ENCODE results near the gene CMTM2. TPM values are rescaled to one million over a fixed set of nuclear protein-coding genes. Genes with fewer than 3 reads are reported as not detected.

The CMTM2 gene
- total and polyA plus RNA-seq, 2 donors (not counting 1 experiment from before 2014, with no cell fraction given) = not detected

- 96% methylated on average over 3 of the region's 4 CpGs for WGBS (ENCODE audit: insufficient coverage)
- no peaks in the 10 kb centered on the region for H3K36me3 ChIP-seq (replicated peaks in 1 of 2; ENCODE audit: control extremely low read depth in 1 of 2, control insufficient read depth in 1 of 2, extremely low read depth in 1 of 2, insufficient read depth in 2 of 2, low read length in 1 of 2)
- POLR2A ChIA-PET = interaction anchor here (1.3 kb wide), 1 partner anchor 57 kb away, joined by 7 read pairs; no protein-coding TSS in a partner anchor
Observed at GRCh38 chr16:66580605-66581209, 1.4 kb downstream of the CMTM2 start.

More at GRCh38 chr16:66580605-66581209, 1.4 kb downstream of the CMTM2 start:
- Histone ChIP-seq H3K4me2 (replicated peaks; ENCODE audit: low read depth, low read length, poor library complexity, severe bottlenecking) (no peak overlapping the region), H3K79me2 (ENCODE audit: control insufficient read depth, insufficient read depth, low read length) (no peaks in the 10 kb centered on the region), H3K4me1 (ENCODE audit: control insufficient read depth in 2 of 2, insufficient read depth in 2 of 2, low read length in 2 of 2) (peaks cover 17 to 22% of the 10 kb centered on the region in 2 donors), H4K20me1 (ENCODE audit: control insufficient read depth, insufficient read depth, low read length, poor library complexity, severe bottlenecking) (peaks cover 5% of the 10 kb centered on the region), H3K27ac (ENCODE audit: low read length in 2 of 2) (no peak overlapping the region), H3K4me3 (ENCODE audit: control extremely low read depth in 1 of 5, extremely low read depth in 1 of 5, insufficient read depth in 1 of 5, low read depth in 2 of 5, low read length in 4 of 5) (no peak overlapping the region), H3K9ac (ENCODE audit: low read length) (no peak overlapping the region), H3K9me3 (ENCODE audit: control extremely low read depth in 1 of 3, control insufficient read depth in 2 of 3, insufficient read depth in 1 of 3, low read length in 2 of 3) (peaks cover 0 to 2% (median 0%) of the 10 kb centered on the region in 3 donors), H3K27me3 (replicated peaks in 1 of 4; ENCODE audit: control extremely low read depth in 1 of 4, control insufficient read depth in 3 of 4, insufficient read depth in 4 of 4, low read length in 3 of 4) (peaks cover 0 to 39% (median 31%) of the 10 kb centered on the region in 4 experiments), H2AFZ (ENCODE audit: insufficient read depth, low read depth, low read length, poor library complexity, severe bottlenecking) (no peak overlapping the region)
- intact Hi-C loops (cut with micrococcal nuclease) = no loop called here
- no peaks in the 10 kb centered on the region for H3K9me3 Mint-ChIP-seq (ENCODE audit: insufficient read depth)
- ATAC-seq (ENCODE audit: low read depth) (no peak), DNase-seq (no peak)
- no peak for TF ChIP-seq CTCF (IDR thresholded peaks at IDR 0.05)
- TF ChIP-seq EZH2 (IDR thresholded peaks at IDR 0.05; ENCODE audit: borderline replicate concordance, insufficient read depth, low read depth, low read length, poor library complexity, severe bottlenecking) = no peak
- peaks cover 18% of the 10 kb centered on the region for H3K4me1 Mint-ChIP-seq
- peaks cover 48% of the 10 kb centered on the region for H3K27me3 Mint-ChIP-seq
- no peak overlapping the region for H3K4me3 Mint-ChIP-seq
- CTCF ChIA-PET = interaction anchor here (1.2 to 4.6 kb wide), 4 partner anchors 9 to 98 kb away, joined by 3 to 20 read pairs (median 9); no protein-coding TSS in a partner anchor
- no peak overlapping the region for H3K27ac Mint-ChIP-seq

Data from B cell (primary cell).